COLO668 (cell line): ENCODE measurements around the gene TMEM94.

ENCODE experiments used
- DNase-seq: peaks from one replicate; lab custom pipeline; 2025; ENCODE audit not compliant: unreplicated experiment; lab: John Stamatoyannopoulos, UW

TMEM94 gene

GRCh38 chr17:75524269-75524969 lies 68.0 kb downstream of the TMEM94 start:
- DNase-seq: no peak

GRCh38 chr17:75524970-75525805 lies 68.8 kb downstream of the TMEM94 start, which contains the start of gene LLGL2:
TSS of gene LLGL2 (plus strand) at chr17:75525697. CDS start at chr17:75543427, 17,730 bp downstream.
- DNase-seq: peak; percentile 96

GRCh38 chr17:75525806-75526554 lies 69.5 kb downstream of the TMEM94 start:
- peak; percentile 44 for DNase-seq

GRCh38 chr17:75526555-75527270 lies 70.3 kb downstream of the TMEM94 start:
- DNase-seq: peak; percentile 15

- DNase-seq: no peak
Measured at GRCh38 chr17:75530837-75531720, 74.6 kb downstream of the TMEM94 start.

GRCh38 chr17:75531721-75532072 lies 75.3 kb downstream of the TMEM94 start:
- DNase-seq: no peak

- DNase-seq: peak; percentile 66
Measured at GRCh38 chr17:75535119-75535537, 78.7 kb downstream of the TMEM94 start.

- no peak for DNase-seq
Measured at GRCh38 chr17:75535871-75536270, 79.4 kb downstream of the TMEM94 start.

GRCh38 chr17:75536366-75536765 lies 79.9 kb downstream of the TMEM94 start:
- DNase-seq: no peak

GRCh38 chr17:75539967-75540729 lies 83.7 kb downstream of the TMEM94 start:
- no peak for DNase-seq

- no peak for DNase-seq
Measured at GRCh38 chr17:75540923-75541503, 84.6 kb downstream of the TMEM94 start.

GRCh38 chr17:75542229-75542628 lies 85.8 kb downstream of the TMEM94 start:
- DNase-seq: no peak

GRCh38 chr17:75542728-75543336 lies 86.4 kb downstream of the TMEM94 start:
- DNase-seq: no peak

GRCh38 chr17:75544250-75544649 lies 87.8 kb downstream of the TMEM94 start:
- DNase-seq: no peak

GRCh38 chr17:75546181-75546580 lies 89.7 kb downstream of the TMEM94 start:
- DNase-seq: no peak

GRCh38 chr17:75547091-75547490 lies 90.7 kb downstream of the TMEM94 start:
- no peak for DNase-seq

- peak; percentile 57 for DNase-seq
Measured at GRCh38 chr17:75548813-75549212, 92.4 kb downstream of the TMEM94 start.
